Cardiac muscle cell (in vitro differentiated cells and primary cell): ENCODE results near the gene EXOC4. TPM values are rescaled to one million over a fixed set of nuclear protein-coding genes. Genes with fewer than 3 reads are reported as not detected.
"Not testable (repeated sequence)": the region's sequence is repeated elsewhere in the genome, so short reads cannot be mapped to it uniquely, and the experiment has no call there.

ENCODE experiments used
- DNase-seq, 2 donors: peaks; one replicate each; pipeline versions ENCODE4 v3.0.0 to v3.0.0-alpha.2; 2010 to 2017; ENCODE audit warnings: low read depth in 1 of 2, low spot score in 1 of 2
- H3K27ac ChIP-seq: fragments of 200-600 bp; sonication (generic); 2 replicates; pipeline ENCODE4 v1.5.1; 2016
- H3K27me3 ChIP-seq: fragments of 200-600 bp; sonication (generic); 2 replicates; pipeline ENCODE4 v1.6.0; 2016; ENCODE audit warnings: control low read depth
- H3K36me3 ChIP-seq: fragments of 200-600 bp; sonication (generic); 2 replicates; pipeline ENCODE4 v1.5.1; 2016; ENCODE audit warnings: control low read depth
- H3K4me1 ChIP-seq: fragments of 200-600 bp; sonication (generic); 2 replicates; pipeline ENCODE4 v1.8.1; 2017; ENCODE audit warnings: low read depth, mild to moderate bottlenecking, mixed run types
- H3K4me3 ChIP-seq: fragments of 200-600 bp; sonication (generic); 2 replicates; pipeline ENCODE4 v1.5.1; 2016; ENCODE audit warnings: mild to moderate bottlenecking
- H3K9me3 ChIP-seq: fragments of 200-600 bp; sonication (generic); 2 replicates; pipeline ENCODE4 v1.5.1; 2017; ENCODE audit warnings: low read depth, mild to moderate bottlenecking, control low read depth
- polyA plus RNA-seq: library from polyadenylated mRNA; unstranded; fragments of >200 nt; fragmentation: Nextera tagmentation; extraction: Ambion mirVana; gene quantifications from 2 replicates; pipeline ENCODE4 v1.2.1, GENCODE V29; 2016
- total RNA-seq: library from RNA; depleted of rRNA; stranded (reverse); fragments of >200 nt; gene quantifications from 2 replicates; pipeline ENCODE4 v1.2.3, GENCODE V29; 2016
- TF ChIP-seq, protein P1 (sequence below): IDR thresholded peaks from 2 replicates; pipeline ENCODE4 v1.5.1; 2012; ENCODE audit warnings: low read depth, mild to moderate bottlenecking, low read length

Gene EXOC4
- total and polyA plus RNA-seq, 2 experiments from 2014 or later, result 33.6 to 46.0 TPM

GRCh38 chr7:133641436-133641835 lies 388.6 kb downstream of the EXOC4 start:
- H3K4me1 ChIP-seq, result peaks cover 7% of the 10 kb centered on the region
- H3K27me3 ChIP-seq, result no peaks in the 10 kb centered on the region
- no peaks in the 10 kb centered on the region for H3K9me3 ChIP-seq
- TF ChIP-seq, protein P1, sequence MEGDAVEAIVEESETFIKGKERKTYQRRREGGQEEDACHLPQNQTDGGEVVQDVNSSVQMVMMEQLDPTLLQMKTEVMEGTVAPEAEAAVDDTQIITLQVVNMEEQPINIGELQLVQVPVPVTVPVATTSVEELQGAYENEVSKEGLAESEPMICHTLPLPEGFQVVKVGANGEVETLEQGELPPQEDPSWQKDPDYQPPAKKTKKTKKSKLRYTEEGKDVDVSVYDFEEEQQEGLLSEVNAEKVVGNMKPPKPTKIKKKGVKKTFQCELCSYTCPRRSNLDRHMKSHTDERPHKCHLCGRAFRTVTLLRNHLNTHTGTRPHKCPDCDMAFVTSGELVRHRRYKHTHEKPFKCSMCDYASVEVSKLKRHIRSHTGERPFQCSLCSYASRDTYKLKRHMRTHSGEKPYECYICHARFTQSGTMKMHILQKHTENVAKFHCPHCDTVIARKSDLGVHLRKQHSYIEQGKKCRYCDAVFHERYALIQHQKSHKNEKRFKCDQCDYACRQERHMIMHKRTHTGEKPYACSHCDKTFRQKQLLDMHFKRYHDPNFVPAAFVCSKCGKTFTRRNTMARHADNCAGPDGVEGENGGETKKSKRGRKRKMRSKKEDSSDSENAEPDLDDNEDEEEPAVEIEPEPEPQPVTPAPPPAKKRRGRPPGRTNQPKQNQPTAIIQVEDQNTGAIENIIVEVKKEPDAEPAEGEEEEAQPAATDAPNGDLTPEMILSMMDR, result no peak
- no peak for DNase-seq
- no peaks in the 10 kb centered on the region for H3K36me3 ChIP-seq
- H3K27ac ChIP-seq, result no peak overlapping the region
- no peak overlapping the region for H3K4me3 ChIP-seq

DNA sequence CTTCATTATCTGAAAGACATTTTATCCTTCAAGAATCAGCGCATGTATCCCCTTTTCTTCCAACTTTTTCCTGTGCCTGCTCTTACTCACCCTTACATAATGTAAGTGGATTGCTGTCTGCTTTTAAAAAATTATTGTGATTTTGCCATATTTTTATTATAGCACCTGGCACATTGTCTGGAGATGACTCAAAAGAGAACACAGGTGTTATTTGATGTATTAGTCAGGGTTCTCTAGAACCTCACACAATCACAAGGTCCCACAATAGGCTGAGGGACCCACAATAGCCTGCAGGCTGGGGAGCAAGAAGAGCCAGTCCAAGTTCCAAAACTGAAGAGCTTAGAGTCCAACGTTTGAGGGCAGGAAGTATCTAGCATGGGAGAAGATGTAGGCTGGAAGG lies 390.0 kb downstream of the EXOC4 start:
- TF ChIP-seq, protein P1, result no peak
- H3K36me3 ChIP-seq, result no peaks in the 10 kb centered on the region
- H3K27ac ChIP-seq, result no peak overlapping the region
- no peaks in the 10 kb centered on the region for H3K9me3 ChIP-seq
- no peaks in the 10 kb centered on the region for H3K27me3 ChIP-seq
- no peak for DNase-seq
- H3K4me1 ChIP-seq, result peaks cover 8% of the 10 kb centered on the region
- no peak overlapping the region for H3K4me3 ChIP-seq

GRCh38 chr7:133643652-133644051 lies 390.8 kb downstream of the EXOC4 start:
- DNase-seq, H3K4me1 ChIP-seq, H3K36me3 ChIP-seq, H3K27ac ChIP-seq, H3K27me3 ChIP-seq, H3K9me3 ChIP-seq, H3K4me3 ChIP-seq: not testable (repeated sequence)

- Histone ChIP-seq H3K36me3 (no peaks in the 10 kb centered on the region), H3K4me1 (peaks cover 8% of the 10 kb centered on the region), H3K27ac (no peak overlapping the region), H3K4me3 (no peak overlapping the region), H3K9me3 (no peaks in the 10 kb centered on the region), H3K27me3 (no peaks in the 10 kb centered on the region)
- peak in 1 of 2 donors; percentile 40 for DNase-seq
- TF ChIP-seq, protein P1, result no peak
These were observed 393.1 kb downstream of the EXOC4 start for GRCh38 chr7:133645884-133646391.

DNA sequence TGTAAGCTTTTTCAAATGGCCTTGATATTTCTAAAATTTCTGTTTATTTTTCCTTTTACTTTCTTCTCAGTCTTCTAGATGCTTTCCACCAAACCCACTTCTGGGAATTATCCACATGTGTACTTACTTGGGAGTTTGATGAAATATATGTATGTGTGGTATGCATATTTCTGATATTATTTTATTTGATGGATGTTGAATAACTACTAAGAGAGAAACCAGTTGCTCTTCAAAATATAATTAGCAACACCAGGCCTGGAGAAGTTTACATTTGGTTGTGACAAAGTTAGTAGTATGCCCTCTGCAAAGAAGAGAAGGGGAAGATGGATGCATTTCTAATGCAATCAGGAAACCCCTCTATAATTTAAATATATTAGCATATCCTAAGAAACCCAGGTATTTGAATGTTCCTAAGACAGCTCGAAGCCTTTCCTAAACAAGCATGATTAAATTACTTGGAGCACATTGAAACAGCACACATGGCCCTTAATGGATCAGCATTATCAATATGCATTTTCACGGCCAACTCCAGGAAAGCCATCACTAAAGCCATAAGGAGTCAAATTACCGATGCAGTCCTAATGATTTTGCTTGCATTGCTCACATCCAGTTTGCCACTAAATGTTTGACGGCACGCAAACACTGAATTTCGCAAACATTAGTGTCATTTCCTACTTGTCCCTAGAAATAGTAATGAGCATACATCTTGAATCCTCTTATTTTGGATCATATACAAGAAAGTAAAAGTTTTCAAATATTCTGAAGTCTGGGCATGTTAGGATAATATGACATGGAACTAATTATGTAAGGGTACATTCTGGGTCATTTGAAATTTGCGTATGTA lies 393.8 kb downstream of the EXOC4 start:
- DNase-seq, result peak in 1 of 2 donors; percentile 3
- no peak overlapping the region for H3K27ac ChIP-seq
- peaks cover 8% of the 10 kb centered on the region for H3K4me1 ChIP-seq
- H3K36me3 ChIP-seq, result no peaks in the 10 kb centered on the region
- TF ChIP-seq, protein P1, result no peak
- no peak overlapping the region for H3K4me3 ChIP-seq
- no peaks in the 10 kb centered on the region for H3K27me3 ChIP-seq
- H3K9me3 ChIP-seq, result no peaks in the 10 kb centered on the region

GRCh38 chr7:133649593-133649992 lies 396.7 kb downstream of the EXOC4 start:
- H3K36me3 ChIP-seq, result no peaks in the 10 kb centered on the region
- H3K4me1 ChIP-seq, result peaks cover 8% of the 10 kb centered on the region
- peak in 1 of 2 donors; percentile 42 for DNase-seq
- H3K27me3 ChIP-seq, result no peaks in the 10 kb centered on the region
- TF ChIP-seq, protein P1, result no peak
- H3K4me3 ChIP-seq, result no peak overlapping the region
- no peak overlapping the region for H3K27ac ChIP-seq
- no peaks in the 10 kb centered on the region for H3K9me3 ChIP-seq
